CD4-positive, alpha-beta memory T cell (primary cell): ENCODE data around the gene FLG. TPM values are rescaled to one million over a fixed set of nuclear protein-coding genes. Genes with fewer than 3 reads are reported as not detected.

Experiments used
- CTCF ChIA-PET: fragments of 350-600 bp; sonication (Branson Sonifier 250); formaldehyde crosslinking; loops from one replicate; lab custom pipeline; 2021; ENCODE audit warnings: inconsistent platforms; ENCODE audit not compliant: partially characterized antibody; lab: Charles Lee
- POLR2A ChIA-PET: fragments of 350-600 bp; sonication (Branson Sonifier 250); formaldehyde crosslinking; loops from one replicate; lab custom pipeline; 2021; ENCODE audit not compliant: partially characterized antibody; lab: Charles Lee
- DNase-seq, 5 donors: peaks; one replicate each; pipeline versions ENCODE4 v3.0.0 to v3.0.0-alpha.2; 2020 to 2022; ENCODE audit warnings: mixed read lengths in 1 of 5
- H3K27ac ChIP-seq: one replicate; pipeline ENCODE4 v1.7.0; 2013; ENCODE audit warnings: low read depth, low read length
- H3K27me3 ChIP-seq: 2 replicates; pipeline ENCODE4 v1.7.0; 2013; ENCODE audit warnings: mild to moderate bottlenecking, low read length, moderate library complexity; ENCODE audit not compliant: insufficient read depth
- H3K36me3 ChIP-seq: 2 replicates; pipeline ENCODE4 v1.7.0; 2013; ENCODE audit warnings: mild to moderate bottlenecking, low read length, moderate library complexity; ENCODE audit not compliant: insufficient read depth
- H3K4me1 ChIP-seq: 2 replicates; pipeline ENCODE4 v1.7.0; 2013; ENCODE audit warnings: mild to moderate bottlenecking, low read length, moderate library complexity; ENCODE audit not compliant: insufficient read depth
- H3K4me3 ChIP-seq, 2 donors: one replicate each; pipeline ENCODE4 v1.7.0; 2013; ENCODE audit warnings: low read length in 2 of 2, mild to moderate bottlenecking in 1 of 2
- H3K9me3 ChIP-seq, 2 donors: one replicate each; pipeline ENCODE4 v1.7.0; 2013; ENCODE audit warnings: low read length in 2 of 2, control low read depth in 1 of 2; ENCODE audit not compliant: control insufficient read depth in 1 of 2
- H3K27ac Mint-ChIP-seq, 7 donors: one replicate each; pipeline ENCODE4 v1.8.0; 2020 to 2021; ENCODE audit warnings: mixed read lengths in 7 of 7, mild to moderate bottlenecking in 6 of 7, inconsistent platforms in 3 of 7, moderate library complexity in 3 of 7
- H3K27me3 Mint-ChIP-seq, 2 donors: one replicate each; pipeline ENCODE4 v1.8.0; 2020 to 2021; ENCODE audit warnings: mixed read lengths in 2 of 2
- H3K36me3 Mint-ChIP-seq, 2 donors: one replicate each; pipeline ENCODE4 v1.8.0; 2020 to 2021; ENCODE audit warnings: mixed read lengths in 2 of 2, inconsistent platforms in 1 of 2, mild to moderate bottlenecking in 1 of 2
- H3K4me1 Mint-ChIP-seq, 4 donors: one replicate each; pipeline ENCODE4 v1.8.0; 2020 to 2021; ENCODE audit warnings: mixed read lengths in 4 of 4, mild to moderate bottlenecking in 1 of 4
- H3K4me3 Mint-ChIP-seq, 8 donors: one replicate each; pipeline ENCODE4 v1.8.0; 2020 to 2021; ENCODE audit warnings: mixed read lengths in 8 of 8, mild to moderate bottlenecking in 7 of 8, moderate library complexity in 6 of 8, inconsistent platforms in 3 of 8
- H3K9me3 Mint-ChIP-seq, 8 donors: one replicate each; pipeline ENCODE4 v1.8.0; 2020 to 2021; ENCODE audit warnings: mixed read lengths in 8 of 8, mild to moderate bottlenecking in 5 of 8, inconsistent platforms in 3 of 8, moderate library complexity in 1 of 8
- intact Hi-C: fragments of 100-400 bp; cut with micrococcal nuclease; formaldehyde crosslinking; loops from one replicate; pipeline ENCODE4 v1.15.1; 2023
- polyA plus RNA-seq, 2 donors: library from polyadenylated mRNA; unstranded; fragments of 300-500 nt; fragmentation: Illumina TruSeq; gene quantifications; one replicate each; pipeline ENCODE4 v1.2.3, GENCODE V29; 2021
- total RNA-seq, 2 experiments: library from RNA; stranded (reverse); gene quantifications; one replicate each; pipeline ENCODE4 v1.2.3, GENCODE V29; 2021

FLG gene
- total RNA-seq = not detected
- polyA plus RNA-seq = not detected

- no peaks in the 10 kb centered on the region for H3K9me3 ChIP-seq
- CTCF ChIA-PET = no interaction called here
- no peaks in the 10 kb centered on the region for H3K27me3 ChIP-seq
- Mint-ChIP-seq H3K36me3 (no peaks in the 10 kb centered on the region), H3K27ac (no peak within 1 kb of the TSS), H3K4me3 (no peak within 1 kb of the TSS), H3K9me3 (no peaks in the 10 kb centered on the region), H3K27me3 (peaks cover 3 to 4% of the 10 kb centered on the region in 2 donors), H3K4me1 (no peaks in the 10 kb centered on the region)
- H3K4me1 ChIP-seq = no peaks in the 10 kb centered on the region
- no peaks in the 10 kb centered on the region for H3K36me3 ChIP-seq
- no peak within 1 kb of the TSS for H3K27ac ChIP-seq
- POLR2A ChIA-PET = no interaction called here
- intact Hi-C loops = no loop called here
- no peak for DNase-seq
- no peak within 1 kb of the TSS for H3K4me3 ChIP-seq
Measured at GRCh38 chr1:152325111-152325510, at the start of gene FLG. FLG (minus strand) TSS chr1:152325239; CDS start chr1:152315456, 9,783 bp downstream.

DNA sequence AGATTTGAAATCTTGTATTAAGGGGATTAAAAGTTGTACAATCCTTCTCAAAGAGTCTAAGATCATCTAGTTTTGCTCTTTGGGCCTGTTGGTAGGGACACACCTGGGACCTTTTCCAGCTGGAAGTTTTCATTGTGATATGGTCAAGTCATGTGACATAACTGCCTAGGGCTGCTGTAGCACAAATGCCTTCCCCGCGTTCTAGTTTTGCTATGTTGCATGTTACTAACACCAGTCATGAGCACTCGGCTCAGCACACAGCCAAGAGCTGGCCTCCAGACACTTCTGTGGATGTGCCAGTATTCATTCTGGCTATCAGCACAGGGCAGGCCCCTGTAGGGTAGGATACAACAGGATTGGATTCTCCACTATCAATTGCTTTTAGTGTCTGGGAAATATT lies 49.4 kb upstream of the FLG start:
- POLR2A ChIA-PET = no interaction called here
- no peaks in the 10 kb centered on the region for H3K4me1 ChIP-seq

DNA sequence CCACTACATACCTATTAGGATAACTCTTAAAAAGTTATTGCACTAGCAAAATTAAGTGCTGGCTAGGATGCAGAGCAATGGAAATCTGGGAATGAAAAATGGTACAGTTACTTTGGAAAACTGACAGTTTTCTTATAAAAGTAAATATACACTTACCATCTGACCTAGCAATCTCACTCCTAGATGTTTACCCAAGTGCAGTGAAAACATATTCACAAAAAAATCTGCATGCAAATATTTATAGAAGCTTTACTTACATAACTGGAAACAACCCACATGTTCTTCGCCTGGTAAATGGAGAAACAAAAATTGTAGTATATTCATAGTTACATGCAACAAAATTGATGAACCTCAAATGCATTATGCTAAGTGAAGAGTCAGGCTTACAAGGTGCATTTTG lies 47.6 kb upstream of the FLG start:
- no peak for DNase-seq
- H3K36me3 ChIP-seq = no peaks in the 10 kb centered on the region
- ChIA-PET CTCF (interaction anchor here (1.2 kb wide), 1 partner anchor 15 kb away, joined by 3 read pairs; no protein-coding TSS in a partner anchor), POLR2A (no interaction called here)
- H3K9me3 Mint-ChIP-seq = peaks cover 2 to 23% (median 14%) of the 10 kb centered on the region in 8 donors
- no peak overlapping the region for H3K4me3 ChIP-seq
- no peak overlapping the region for H3K27ac Mint-ChIP-seq
- no peaks in the 10 kb centered on the region for H3K9me3 ChIP-seq
- no peaks in the 10 kb centered on the region for H3K27me3 ChIP-seq
- peaks cover 6 to 7% of the 10 kb centered on the region in 2 donors for H3K27me3 Mint-ChIP-seq
- H3K4me3 Mint-ChIP-seq = no peak overlapping the region
- peaks cover 0 to 6% (median under 1%) of the 10 kb centered on the region in 4 donors for H3K4me1 Mint-ChIP-seq
- intact Hi-C loops = no loop called here
- H3K27ac ChIP-seq = no peak overlapping the region
- H3K36me3 Mint-ChIP-seq = no peaks in the 10 kb centered on the region
- no peaks in the 10 kb centered on the region for H3K4me1 ChIP-seq

More for the DNA sequence above, 49.4 kb upstream of the FLG start:
- intact Hi-C loops = no loop called here
- Mint-ChIP-seq H3K27ac (peak overlapping the region in 1 of 7 donors; percentile 2), H3K9me3 (peaks cover 0 to 10% (median 4%) of the 10 kb centered on the region in 8 donors), H3K4me1 (peaks cover 0 to 13% (median under 1%) of the 10 kb centered on the region in 4 donors), H3K4me3 (no peak overlapping the region), H3K27me3 (peaks cover 4 to 5% of the 10 kb centered on the region in 2 donors), H3K36me3 (no peaks in the 10 kb centered on the region)
- no peaks in the 10 kb centered on the region for H3K27me3 ChIP-seq
- no peak for DNase-seq
- no peaks in the 10 kb centered on the region for H3K36me3 ChIP-seq
- H3K4me3 ChIP-seq = no peak overlapping the region
- H3K27ac ChIP-seq = no peak overlapping the region
- H3K9me3 ChIP-seq = no peaks in the 10 kb centered on the region
- CTCF ChIA-PET = no interaction called here

DNA sequence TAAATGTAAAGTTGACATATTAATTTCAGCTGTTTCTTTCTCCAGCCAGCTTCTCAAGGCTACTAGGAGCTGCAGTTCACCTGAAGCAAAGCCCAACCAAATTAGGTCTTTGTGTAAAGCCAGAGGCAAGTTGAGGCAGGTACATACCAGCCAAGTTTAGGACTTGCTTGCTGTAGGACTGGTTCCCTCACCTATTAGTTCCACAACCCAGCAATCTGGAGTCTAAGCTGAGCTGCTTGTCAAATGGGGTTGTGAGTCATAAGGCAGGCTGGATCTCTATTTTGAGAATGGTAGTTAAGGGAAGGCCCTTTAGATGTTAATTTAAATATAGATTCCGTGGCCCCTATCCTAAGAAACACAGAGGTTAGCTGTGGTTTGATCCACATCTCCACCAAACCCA lies 42.4 kb upstream of the FLG start:
- no peaks in the 10 kb centered on the region for H3K4me1 ChIP-seq
- ChIA-PET CTCF (interaction anchor here (1.6 to 2.2 kb wide), 2 partner anchors 31 to 92 kb away, joined by 4 to 7 read pairs; no protein-coding TSS in a partner anchor), POLR2A (interaction anchor here (0.5 kb wide), 1 partner anchor 256 kb away, joined by 3 read pairs; no protein-coding TSS in a partner anchor)
- DNase-seq = no peak
- intact Hi-C loops = no loop called here
- H3K27ac ChIP-seq = no peak overlapping the region
- Mint-ChIP-seq H3K36me3 (no peaks in the 10 kb centered on the region), H3K9me3 (peaks cover 2 to 23% (median 14%) of the 10 kb centered on the region in 8 donors), H3K27ac (no peak overlapping the region), H3K27me3 (peaks cover 11 to 12% of the 10 kb centered on the region in 2 donors), H3K4me1 (no peaks in the 10 kb centered on the region), H3K4me3 (no peak overlapping the region)
- no peaks in the 10 kb centered on the region for H3K36me3 ChIP-seq
- no peaks in the 10 kb centered on the region for H3K9me3 ChIP-seq
- no peaks in the 10 kb centered on the region for H3K27me3 ChIP-seq
- H3K4me3 ChIP-seq = no peak overlapping the region

GRCh38 chr1:152359906-152360305 lies 34.9 kb upstream of the FLG start, which contains the start of gene FLG2:
FLG2 (minus strand) TSS chr1:152360006; CDS start chr1:152358884, 1,122 bp downstream.
- no peaks in the 10 kb centered on the region for H3K4me1 ChIP-seq
- H3K27me3 ChIP-seq = no peaks in the 10 kb centered on the region
- no peak for DNase-seq
- H3K4me3 ChIP-seq = no peak within 1 kb of the TSS
- no peaks in the 10 kb centered on the region for H3K9me3 ChIP-seq
- no peak within 1 kb of the TSS for H3K27ac ChIP-seq
- peaks cover 3 to 9% of the 10 kb centered on the region in 2 donors for H3K27me3 Mint-ChIP-seq
- peaks cover 0 to 9% (median under 1%) of the 10 kb centered on the region in 8 donors for H3K9me3 Mint-ChIP-seq
- no peaks in the 10 kb centered on the region for H3K36me3 Mint-ChIP-seq
- H3K4me1 Mint-ChIP-seq = no peaks in the 10 kb centered on the region
- intact Hi-C loops = no loop called here
- no peaks in the 10 kb centered on the region for H3K36me3 ChIP-seq
- H3K27ac Mint-ChIP-seq = no peak within 1 kb of the TSS
- ChIA-PET CTCF (interaction anchor here (0.9 to 1.8 kb wide), 4 partner anchors 12 to 99 kb away, joined by 3 to 6 read pairs (median 4); no protein-coding TSS in a partner anchor), POLR2A (no interaction called here)
- H3K4me3 Mint-ChIP-seq = no peak within 1 kb of the TSS

DNA sequence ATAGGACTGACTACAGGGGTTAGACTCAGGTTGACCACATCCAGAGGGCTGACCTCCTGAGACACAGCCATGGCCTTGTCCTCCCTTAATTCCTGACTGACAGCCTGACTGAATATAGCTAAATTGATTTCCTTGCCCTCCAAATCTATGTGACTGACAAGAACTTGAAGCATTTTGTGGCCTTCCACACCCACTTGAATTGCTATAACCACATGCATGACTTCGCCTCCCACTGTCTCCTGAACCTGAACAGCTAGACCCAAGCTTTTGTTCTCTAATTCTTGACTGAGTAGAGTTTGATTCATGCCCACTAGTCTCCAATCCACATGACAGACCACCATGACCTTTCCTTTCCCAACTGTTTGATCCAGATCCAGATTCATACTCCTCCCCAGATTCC lies 31.7 kb upstream of the FLG start:
- Mint-ChIP-seq H3K4me1 (no peaks in the 10 kb centered on the region), H3K27ac (no peak overlapping the region), H3K36me3 (no peaks in the 10 kb centered on the region), H3K27me3 (peaks cover 3 to 12% of the 10 kb centered on the region in 2 donors), H3K4me3 (no peak overlapping the region), H3K9me3 (peaks cover 0 to 13% (median under 1%) of the 10 kb centered on the region in 8 donors)
- Histone ChIP-seq H3K36me3 (no peaks in the 10 kb centered on the region), H3K9me3 (no peaks in the 10 kb centered on the region), H3K27me3 (no peaks in the 10 kb centered on the region), H3K27ac (no peak overlapping the region), H3K4me3 (no peak overlapping the region), H3K4me1 (no peaks in the 10 kb centered on the region)
- no peak for DNase-seq
- intact Hi-C loops = no loop called here
- ChIA-PET POLR2A (no interaction called here), CTCF (interaction anchor here (1.1 to 2.3 kb wide), 2 partner anchors 9 to 101 kb away, joined by 3 to 8 read pairs; no protein-coding TSS in a partner anchor)

GRCh38 chr1:152349611-152350010 lies 24.6 kb upstream of the FLG start:
- Mint-ChIP-seq H3K4me3 (no peak overlapping the region), H3K4me1 (peaks cover 0 to 2% (median under 1%) of the 10 kb centered on the region in 4 donors), H3K27ac (no peak overlapping the region), H3K27me3 (peaks cover 3 to 4% of the 10 kb centered on the region in 2 donors), H3K36me3 (no peaks in the 10 kb centered on the region), H3K9me3 (peaks cover 0 to 5% (median under 1%) of the 10 kb centered on the region in 8 donors)
- H3K27ac ChIP-seq = no peak overlapping the region
- no peaks in the 10 kb centered on the region for H3K9me3 ChIP-seq
- intact Hi-C loops = loop anchor here (5.0 kb wide), 1 partner anchor 297 kb away; no protein-coding TSS in a partner anchor
- H3K27me3 ChIP-seq = no peaks in the 10 kb centered on the region
- H3K4me1 ChIP-seq = no peaks in the 10 kb centered on the region
- DNase-seq = no peak
- POLR2A ChIA-PET = interaction anchor here (2.7 kb wide), 1 partner anchor 44 kb away, joined by 8 read pairs; no protein-coding TSS in a partner anchor
- no peaks in the 10 kb centered on the region for H3K36me3 ChIP-seq
- no peak overlapping the region for H3K4me3 ChIP-seq
- CTCF ChIA-PET = no interaction called here
